ENCODE measurements around the gene CEL. TPM values are rescaled to one million over a fixed set of nuclear protein-coding genes. Genes with fewer than 3 reads are reported as not detected.

The CEL gene
- total and polyA plus RNA-seq, 2 donors (not counting 3 experiments of a cell fraction or from before 2014, with no cell fraction given): 0.92 to 1.1 TPM

Small RNA genes lying within 50 kb of the gene (microRNA-seq; reads per million reads assigned to microRNA genes)
- gene MIR6877 (ENCODE audit: borderline number of aligned reads, borderline replicate concordance): 3.1 reads per million

Small RNA genes lying within 50 kb of the gene (small RNA-seq; reads per million reads assigned to genes)
- not detected for gene MIR6877 (ENCODE audit: insufficient read depth, insufficient read length, low read depth, low replicate concordance)

Other genes with a start within 250 kb of the CEL start
- gene AK8, start 183.7 kb upstream of the CEL start, total RNA-seq: 0.32 TPM in 1 of 2 replicates, not detected in the other
- gene AK8, start 183.7 kb upstream of the CEL start, polyA plus RNA-seq: 0.05 and 0.06 TPM in 2 replicates
- gene SPACA9, start 183.1 kb upstream of the CEL start, total RNA-seq: 3.6 and 4.7 TPM in 2 replicates
- 2.6 and 3.3 TPM in 2 replicates for gene SPACA9, start 183.1 kb upstream of the CEL start, polyA plus RNA-seq
- gene TSC1, start 117.4 kb upstream of the CEL start, total RNA-seq: 47.6 and 51.2 TPM in 2 replicates
- 43.9 and 45.3 TPM in 2 replicates for gene TSC1, start 117.4 kb upstream of the CEL start, polyA plus RNA-seq
- gene GFI1B, start 83.3 kb upstream of the CEL start, total RNA-seq: not detected in 2 replicates
- gene GFI1B, start 83.3 kb upstream of the CEL start, polyA plus RNA-seq: 0.04 TPM in 1 of 2 replicates, not detected in the other
- gene GTF3C5, start 31.0 kb upstream of the CEL start, total RNA-seq: 65.6 and 66.6 TPM in 2 replicates
- gene GTF3C5, start 31.0 kb upstream of the CEL start, polyA plus RNA-seq: 72.9 and 73.8 TPM in 2 replicates
- 41.4 and 43.1 TPM in 2 replicates for gene RALGDS, start 59.3 kb downstream of the CEL start, total RNA-seq
- 60.0 and 72.2 TPM in 2 replicates for gene RALGDS, start 59.3 kb downstream of the CEL start, polyA plus RNA-seq
- 28.7 and 35.6 TPM in 2 replicates for gene GBGT1, start 101.9 kb downstream of the CEL start, total RNA-seq
- gene GBGT1, start 101.9 kb downstream of the CEL start, polyA plus RNA-seq: 56.3 and 68.8 TPM in 2 replicates
- not detected in 2 replicates for gene OBP2B, start 147.3 kb downstream of the CEL start, total RNA-seq
- not detected in 2 replicates for gene OBP2B, start 147.3 kb downstream of the CEL start, polyA plus RNA-seq
- gene ABO, start 213.2 kb downstream of the CEL start, total RNA-seq: not detected in 2 replicates
- gene ABO, start 213.2 kb downstream of the CEL start, polyA plus RNA-seq: not detected in 2 replicates

Data from endothelial cell of umbilical vein (primary cell).